Activated naive CD4-positive, alpha-beta T cell treated with anti-CD3 and anti-CD28 coated beads, Interleukin-2, amount 10 ng/mL, durations not matched to agents 7 days and 5 days (primary cell): ENCODE measurements around the gene WDR37.

Source experiments
- CTCF ChIA-PET: fragments of 350-600 bp; sonication (Branson Sonifier 250); formaldehyde crosslinking; loops from one replicate; lab custom pipeline; 2021; ENCODE audit warnings: antibody characterized with exemption; lab: Charles Lee
- DNase-seq: peaks from one replicate; pipeline ENCODE4 v3.0.0-alpha.2; 2020
- H3K27ac Mint-ChIP-seq: one replicate; pipeline ENCODE4 v1.8.0; 2021; ENCODE audit warnings: mild to moderate bottlenecking, moderate library complexity, mixed read lengths
- H3K27me3 Mint-ChIP-seq: one replicate; pipeline ENCODE4 v1.8.0; 2021; ENCODE audit warnings: mild to moderate bottlenecking, mixed read lengths
- H3K36me3 Mint-ChIP-seq: one replicate; pipeline ENCODE4 v1.8.0; 2021; ENCODE audit warnings: mixed read lengths
- H3K4me1 Mint-ChIP-seq: one replicate; pipeline ENCODE4 v1.8.0; 2021; ENCODE audit warnings: mixed read lengths
- H3K4me3 Mint-ChIP-seq: one replicate; pipeline ENCODE4 v1.8.0; 2021; ENCODE audit warnings: mild to moderate bottlenecking, moderate library complexity, mixed read lengths
- H3K9me3 Mint-ChIP-seq: one replicate; pipeline ENCODE4 v1.8.0; 2021; ENCODE audit warnings: mixed read lengths

WDR37 gene

GRCh38 chr10:1136268-1136667 is 80.1 kb downstream of the WDR37 start:
- Mint-ChIP-seq H3K36me3 (peaks cover 16% of the 10 kb centered on the region), H3K4me3 (no peak overlapping the region), H3K27me3 (peaks cover 23% of the 10 kb centered on the region), H3K9me3 (peaks cover 10% of the 10 kb centered on the region), H3K4me1 (peaks cover 18% of the 10 kb centered on the region), H3K27ac (no peak overlapping the region)
- CTCF ChIA-PET = no interaction called here
- no peak for DNase-seq

GRCh38 chr10:1137499-1138163 is 81.4 kb downstream of the WDR37 start:
- Mint-ChIP-seq H3K4me3 (no peak overlapping the region), H3K4me1 (peaks cover 14% of the 10 kb centered on the region), H3K36me3 (peaks cover 7% of the 10 kb centered on the region), H3K9me3 (peaks cover 10% of the 10 kb centered on the region), H3K27me3 (peaks cover 33% of the 10 kb centered on the region), H3K27ac (no peak overlapping the region)
- DNase-seq = no peak
- CTCF ChIA-PET = no interaction called here

GRCh38 chr10:1138529-1138928 is 82.3 kb downstream of the WDR37 start:
- H3K4me1 Mint-ChIP-seq = peaks cover 7% of the 10 kb centered on the region
- H3K27ac Mint-ChIP-seq = no peak overlapping the region

GRCh38 chr10:1141261-1141660 is 85.1 kb downstream of the WDR37 start:
- DNase-seq = no peak
- Mint-ChIP-seq H3K4me1 (no peaks in the 10 kb centered on the region), H3K36me3 (peaks cover 3% of the 10 kb centered on the region), H3K4me3 (no peak overlapping the region), H3K27ac (no peak overlapping the region), H3K9me3 (peaks cover 15% of the 10 kb centered on the region), H3K27me3 (peaks cover 31% of the 10 kb centered on the region)
- CTCF ChIA-PET = interaction anchor here (1.0 to 1.5 kb wide), 3 partner anchors 10 to 103 kb away, joined by 4 to 5 read pairs (median 5); no protein-coding TSS in a partner anchor

More at GRCh38 chr10:1138529-1138928, 82.3 kb downstream of the WDR37 start:
- H3K9me3 Mint-ChIP-seq = peaks cover 10% of the 10 kb centered on the region
- DNase-seq = no peak
- CTCF ChIA-PET = no interaction called here
- peaks cover 34% of the 10 kb centered on the region for H3K27me3 Mint-ChIP-seq
- H3K36me3 Mint-ChIP-seq = peaks cover 3% of the 10 kb centered on the region
- no peak overlapping the region for H3K4me3 Mint-ChIP-seq

- Mint-ChIP-seq H3K27ac (no peak overlapping the region), H3K4me1 (no peaks in the 10 kb centered on the region), H3K9me3 (peaks cover 16% of the 10 kb centered on the region), H3K36me3 (peaks cover 3% of the 10 kb centered on the region), H3K4me3 (no peak overlapping the region), H3K27me3 (peaks cover 31% of the 10 kb centered on the region)
- CTCF ChIA-PET = interaction anchor here (1.2 to 1.5 kb wide), 2 partner anchors 32 to 102 kb away, joined by 4 to 5 read pairs; no protein-coding TSS in a partner anchor
- no peak for DNase-seq
Observed at GRCh38 chr10:1141701-1142100, 85.5 kb downstream of the WDR37 start.

- Mint-ChIP-seq H3K9me3 (peaks cover 22% of the 10 kb centered on the region), H3K4me1 (no peaks in the 10 kb centered on the region), H3K27ac (no peak overlapping the region), H3K27me3 (peaks cover 34% of the 10 kb centered on the region), H3K4me3 (no peak overlapping the region), H3K36me3 (peaks cover 3% of the 10 kb centered on the region)
- DNase-seq = peak; percentile 59
- CTCF ChIA-PET = no interaction called here
Observed at GRCh38 chr10:1142596-1142995, 86.4 kb downstream of the WDR37 start.

- Mint-ChIP-seq H3K4me3 (no peak overlapping the region), H3K9me3 (peaks cover 12% of the 10 kb centered on the region), H3K36me3 (no peaks in the 10 kb centered on the region), H3K27ac (no peak overlapping the region), H3K27me3 (peaks cover 14% of the 10 kb centered on the region), H3K4me1 (peaks cover 7% of the 10 kb centered on the region)
- CTCF ChIA-PET = no interaction called here
- no peak for DNase-seq
Observed at GRCh38 chr10:1147810-1148209, 91.6 kb downstream of the WDR37 start.

GRCh38 chr10:1148855-1149605 is 92.8 kb downstream of the WDR37 start:
- no peak overlapping the region for H3K4me3 Mint-ChIP-seq
- no peak for DNase-seq
- CTCF ChIA-PET = no interaction called here

GRCh38 chr10:1149793-1150637 is 93.8 kb downstream of the WDR37 start:
- CTCF ChIA-PET = no interaction called here
- peaks cover 11% of the 10 kb centered on the region for H3K4me1 Mint-ChIP-seq
- peaks cover 10% of the 10 kb centered on the region for H3K9me3 Mint-ChIP-seq
- H3K4me3 Mint-ChIP-seq = no peak overlapping the region
- H3K27me3 Mint-ChIP-seq = peaks cover 23% of the 10 kb centered on the region
- peak; percentile 40 for DNase-seq
- H3K36me3 Mint-ChIP-seq = no peaks in the 10 kb centered on the region
- H3K27ac Mint-ChIP-seq = no peak overlapping the region

More at GRCh38 chr10:1148855-1149605, 92.8 kb downstream of the WDR37 start:
- Mint-ChIP-seq H3K36me3 (no peaks in the 10 kb centered on the region), H3K27me3 (peaks cover 17% of the 10 kb centered on the region), H3K9me3 (peaks cover 12% of the 10 kb centered on the region), H3K4me1 (peaks cover 9% of the 10 kb centered on the region), H3K27ac (no peak overlapping the region)

- Mint-ChIP-seq H3K36me3 (no peaks in the 10 kb centered on the region), H3K9me3 (peaks cover 10% of the 10 kb centered on the region), H3K4me1 (peaks cover 11% of the 10 kb centered on the region), H3K27me3 (peaks cover 23% of the 10 kb centered on the region), H3K27ac (no peak overlapping the region), H3K4me3 (no peak overlapping the region)
- DNase-seq = no peak
- CTCF ChIA-PET = no interaction called here
Observed at GRCh38 chr10:1150638-1150955, 94.4 kb downstream of the WDR37 start.

- H3K27ac Mint-ChIP-seq = no peak overlapping the region
- peaks cover 23% of the 10 kb centered on the region for H3K27me3 Mint-ChIP-seq
- H3K4me3 Mint-ChIP-seq = no peak overlapping the region
- CTCF ChIA-PET = interaction anchor here (1.1 kb wide), 1 partner anchor 11 kb away, joined by 3 read pairs; no protein-coding TSS in a partner anchor
- no peaks in the 10 kb centered on the region for H3K36me3 Mint-ChIP-seq
- H3K9me3 Mint-ChIP-seq = peaks cover 7% of the 10 kb centered on the region
- peaks cover 11% of the 10 kb centered on the region for H3K4me1 Mint-ChIP-seq
- DNase-seq = no peak
Observed at GRCh38 chr10:1151076-1152033, 95.2 kb downstream of the WDR37 start.

- Mint-ChIP-seq H3K36me3 (no peaks in the 10 kb centered on the region), H3K4me3 (no peak overlapping the region), H3K4me1 (peaks cover 11% of the 10 kb centered on the region), H3K27me3 (peaks cover 16% of the 10 kb centered on the region), H3K27ac (no peak overlapping the region), H3K9me3 (no peaks in the 10 kb centered on the region)
- CTCF ChIA-PET = interaction anchor here (1.1 kb wide), 1 partner anchor 10 kb away, joined by 3 read pairs; no protein-coding TSS in a partner anchor
- DNase-seq = no peak
Observed at GRCh38 chr10:1152386-1153250, 96.4 kb downstream of the WDR37 start.
